OCI-LY3 (cell line): ENCODE results near the gene LRWD1.
"Not testable (repeated sequence)": the region's sequence is repeated elsewhere in the genome, so short reads cannot be mapped to it uniquely, and the experiment has no call there.

Experiments
- H2AFZ ChIP-seq: fragments of 200-600, 300-600 bp; shearing (Covaris generic); 2 replicates; pipeline ENCODE4 v1.6.0; 2014; ENCODE audit warnings: antibody characterized with exemption, low read depth, low read length
- H3K27ac ChIP-seq: fragments of 200-600, 300-600 bp; sonication (generic); 2 replicates; pipeline ENCODE4 v1.5.1; 2014; ENCODE audit warnings: mild to moderate bottlenecking, low read length, moderate library complexity, mixed read lengths
- H3K27me3 ChIP-seq: fragments of 200-600, 300-600 bp; sonication (generic); 2 replicates; pipeline ENCODE4 v1.6.1; 2014; ENCODE audit warnings: low read depth, low read length, mixed read lengths
- H3K36me3 ChIP-seq: fragments of 200-600, 300-600 bp; sonication (generic); replicated peaks from 2 replicates; pipeline ENCODE3; 2014; ENCODE audit warnings: low read depth, low read length, mixed read lengths
- H3K4me1 ChIP-seq: fragments of 300-600, 200-600 bp; sonication (generic); 2 replicates; pipeline ENCODE4 v1.6.1; 2014; ENCODE audit warnings: low read length, mixed read lengths
- H3K4me2 ChIP-seq: fragments of 200-600, 300-600 bp; sonication (generic); 2 replicates; pipeline ENCODE4 v1.6.1; 2014; ENCODE audit warnings: low read length, mixed read lengths
- H3K4me3 ChIP-seq: fragments of 300-600, 200-600 bp; sonication (generic); 2 replicates; pipeline ENCODE4 v1.5.1; 2014; ENCODE audit warnings: antibody characterized with exemption, mild to moderate bottlenecking, low read length, moderate library complexity
- H3K79me2 ChIP-seq: fragments of 300-600, 200-600 bp; shearing (Covaris generic); 2 replicates; pipeline ENCODE4 v1.6.1; 2014; ENCODE audit warnings: mild to moderate bottlenecking, low read length, mixed read lengths
- H3K9ac ChIP-seq: fragments of 300-600, 200-600 bp; shearing (Covaris generic); 2 replicates; pipeline ENCODE4 v1.6.0; 2014; ENCODE audit warnings: mild to moderate bottlenecking, low read length, moderate library complexity
- H3K9me3 ChIP-seq: fragments of 200-600, 300-600 bp; shearing (Covaris generic); 2 replicates; pipeline ENCODE4 v1.6.1; 2014; ENCODE audit warnings: low read length, mixed read lengths; ENCODE audit not compliant: insufficient read depth
- H4K20me1 ChIP-seq: fragments of 200-600, 300-600 bp; sonication (generic); 2 replicates; pipeline ENCODE4 v1.6.1; 2016; ENCODE audit warnings: low read length, mixed read lengths; ENCODE audit not compliant: insufficient read depth

Gene LRWD1

DNA sequence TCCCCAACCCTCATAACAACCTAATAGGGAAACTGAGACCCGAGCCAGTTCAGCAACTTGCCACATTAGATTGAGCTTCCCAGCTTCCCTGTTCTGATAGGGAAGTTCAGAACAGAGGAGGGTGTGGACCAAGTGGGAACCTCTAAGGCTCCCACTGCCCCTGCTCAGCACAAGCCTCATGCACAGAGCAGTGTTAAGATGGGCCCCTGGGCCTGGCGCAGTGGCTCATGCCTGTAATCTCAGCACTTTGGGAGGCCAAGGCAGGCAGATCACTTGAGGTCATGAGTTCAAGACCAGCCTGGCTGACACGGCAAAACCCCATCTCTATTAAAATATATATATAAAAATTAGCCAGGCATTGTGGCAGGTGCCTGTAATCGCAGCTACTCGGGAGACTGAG lies 32.5 kb downstream of the LRWD1 start:
- not testable (repeated sequence) for H3K4me2 ChIP-seq, H3K9ac ChIP-seq, H3K9me3 ChIP-seq, H3K27me3 ChIP-seq, H3K27ac ChIP-seq, H3K79me2 ChIP-seq, H3K36me3 ChIP-seq, H2AFZ ChIP-seq, H4K20me1 ChIP-seq, H3K4me3 ChIP-seq, H3K4me1 ChIP-seq

DNA sequence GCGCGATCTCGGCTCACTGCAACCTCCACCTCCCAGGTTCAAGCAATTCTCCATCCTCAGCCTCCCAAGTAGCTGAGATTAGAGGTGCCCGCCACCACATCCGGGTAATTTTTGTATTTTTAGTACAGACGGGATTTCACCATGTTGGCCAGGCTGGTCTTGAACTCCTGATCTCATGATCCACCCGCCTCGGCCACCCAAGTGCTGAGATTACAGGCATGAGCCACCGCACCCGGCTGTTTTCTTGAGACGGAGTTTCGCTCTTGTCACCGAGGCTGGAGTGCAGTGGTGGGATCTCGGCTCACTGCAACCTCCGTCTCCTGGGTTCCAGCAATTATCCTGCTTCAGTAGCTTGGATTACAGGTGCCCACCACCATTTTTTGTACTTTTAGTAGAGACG lies 33.5 kb downstream of the LRWD1 start:
- H3K9me3 ChIP-seq, H3K4me1 ChIP-seq, H3K27ac ChIP-seq, H3K4me3 ChIP-seq, H3K4me2 ChIP-seq, H3K79me2 ChIP-seq, H3K9ac ChIP-seq, H3K36me3 ChIP-seq, H3K27me3 ChIP-seq, H2AFZ ChIP-seq, H4K20me1 ChIP-seq: not testable (repeated sequence)

GRCh38 chr7:102503141-102503540 lies 38.4 kb downstream of the LRWD1 start:
- not testable (repeated sequence) for H3K36me3 ChIP-seq, H3K9me3 ChIP-seq, H3K4me1 ChIP-seq, H3K79me2 ChIP-seq, H3K27me3 ChIP-seq, H3K4me3 ChIP-seq, H3K9ac ChIP-seq, H4K20me1 ChIP-seq, H3K4me2 ChIP-seq, H3K27ac ChIP-seq, H2AFZ ChIP-seq

DNA sequence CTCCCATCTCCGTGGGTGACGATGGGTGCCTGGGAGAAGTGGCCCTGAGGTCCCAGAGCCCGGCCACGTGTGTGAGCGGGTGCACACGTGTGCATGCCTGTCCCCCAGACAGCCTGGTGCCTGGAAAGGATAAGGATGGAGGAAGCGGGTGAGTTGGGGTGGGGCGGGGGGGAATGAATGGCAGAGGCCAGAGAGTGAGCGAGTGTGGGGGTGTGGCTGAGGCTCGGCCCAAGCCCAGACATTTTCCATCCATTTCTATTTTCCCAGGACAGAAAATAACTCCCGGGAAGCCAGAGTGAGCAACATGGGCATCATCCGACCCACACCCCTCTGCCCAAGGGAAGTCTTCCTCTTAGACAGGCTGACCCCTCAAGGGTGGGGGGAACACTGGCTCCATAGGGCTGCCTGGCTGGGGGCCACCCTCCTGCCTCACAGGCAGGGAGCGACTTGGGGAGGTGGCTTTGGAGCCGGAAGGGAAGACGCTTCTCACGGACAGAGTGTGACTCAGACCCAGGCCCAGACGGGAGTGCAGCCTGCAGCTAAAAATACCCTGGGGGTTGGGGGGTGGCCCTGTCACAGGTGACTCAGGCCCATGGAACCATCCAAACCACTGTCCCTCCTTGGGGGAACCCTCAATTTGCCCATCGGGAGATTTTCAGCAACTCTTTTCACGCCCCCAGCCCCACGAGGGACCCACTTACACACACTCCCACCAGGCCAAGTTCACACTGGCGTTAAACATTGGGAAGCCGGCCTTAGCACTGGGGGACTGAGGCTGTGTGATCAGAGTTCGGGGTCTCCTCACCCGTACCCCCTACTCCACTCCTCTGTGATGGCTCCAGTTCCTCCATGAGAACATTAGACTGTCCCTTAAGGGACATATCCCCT lies 40.8 kb downstream of the LRWD1 start:
- not testable (repeated sequence) for H3K9ac ChIP-seq, H4K20me1 ChIP-seq, H3K27me3 ChIP-seq, H3K79me2 ChIP-seq, H3K9me3 ChIP-seq, H3K4me2 ChIP-seq, H3K36me3 ChIP-seq, H3K4me1 ChIP-seq, H2AFZ ChIP-seq, H3K27ac ChIP-seq, H3K4me3 ChIP-seq

- H3K9me3 ChIP-seq, H4K20me1 ChIP-seq, H3K9ac ChIP-seq, H3K36me3 ChIP-seq, H3K79me2 ChIP-seq, H3K27me3 ChIP-seq, H3K27ac ChIP-seq, H3K4me2 ChIP-seq, H2AFZ ChIP-seq, H3K4me3 ChIP-seq, H3K4me1 ChIP-seq: not testable (repeated sequence)
Observed at GRCh38 chr7:102507410-102508088, 42.8 kb downstream of the LRWD1 start.

DNA sequence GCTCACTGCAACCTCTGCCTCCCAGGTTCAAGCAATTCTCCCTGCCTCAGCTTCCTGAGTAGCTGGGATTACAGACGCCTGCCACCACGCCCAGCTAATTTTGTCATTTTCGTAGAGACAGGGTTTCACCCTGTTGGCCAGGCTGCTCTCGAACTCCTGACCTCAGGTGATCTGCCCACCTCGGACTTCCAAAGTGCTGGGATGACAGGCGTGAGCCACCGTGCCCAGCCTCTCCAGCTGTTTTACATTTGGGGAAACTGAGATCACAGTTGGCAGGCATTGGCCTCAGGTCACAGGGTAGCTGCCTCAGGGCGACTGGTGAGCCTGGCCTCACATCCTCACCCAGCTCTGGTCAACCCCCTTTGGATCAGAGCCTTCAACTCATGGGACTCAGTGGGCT lies 45.8 kb downstream of the LRWD1 start:
- H3K4me2 ChIP-seq, H3K4me3 ChIP-seq, H3K9me3 ChIP-seq, H4K20me1 ChIP-seq, H3K27ac ChIP-seq, H3K36me3 ChIP-seq, H3K4me1 ChIP-seq, H3K27me3 ChIP-seq, H3K79me2 ChIP-seq, H2AFZ ChIP-seq, H3K9ac ChIP-seq: not testable (repeated sequence)

GRCh38 chr7:102511860-102512522 lies 47.2 kb downstream of the LRWD1 start:
- H2AFZ ChIP-seq, H3K36me3 ChIP-seq, H3K9me3 ChIP-seq, H4K20me1 ChIP-seq, H3K27me3 ChIP-seq, H3K79me2 ChIP-seq, H3K4me1 ChIP-seq: not testable (repeated sequence)
- H3K27ac ChIP-seq = peak overlapping the region; percentile 65; the same call in 1 of the 2 replicates
- H3K9ac ChIP-seq = peak overlapping the region; percentile 64
- H3K4me2 ChIP-seq = peak overlapping the region; percentile 62; the same call in 1 of the 2 replicates
- H3K4me3 ChIP-seq = peak overlapping the region; percentile 72

- H3K4me1 ChIP-seq, H3K79me2 ChIP-seq, H3K9me3 ChIP-seq, H3K27me3 ChIP-seq, H4K20me1 ChIP-seq, H2AFZ ChIP-seq, H3K36me3 ChIP-seq: not testable (repeated sequence)
- peak overlapping the region; percentile 72 for H3K4me3 ChIP-seq
- H3K9ac ChIP-seq = peak overlapping the region; percentile 64
- H3K27ac ChIP-seq = peak overlapping the region; percentile 65
- peak overlapping the region; percentile 62 for H3K4me2 ChIP-seq
Observed at GRCh38 chr7:102512642-102513221, 47.9 kb downstream of the LRWD1 start.
